Measurements from ENCODE around the gene COBL. TPM values are rescaled to one million over a fixed set of nuclear protein-coding genes. Genes with fewer than 3 reads are reported as not detected.
"Not testable (repeated sequence)": the region's sequence is repeated elsewhere in the genome, so short reads cannot be mapped to it uniquely, and the experiment has no call there.

The COBL gene
- total RNA-seq, 1 donor from 2014 or later = not detected

- DNase-seq (ENCODE audit: extremely low read depth, low read depth, low spot score) = no peak
These were observed 297.3 kb downstream of the COBL start for GRCh38 chr7:51019191-51019844.

GRCh38 chr7:51017576-51018535, 298.8 kb downstream of the COBL start:
- no peak for DNase-seq (ENCODE audit: extremely low read depth, low read depth, low spot score)

- DNase-seq (ENCODE audit: extremely low read depth, low read depth, low spot score) = no peak
These were observed 300.1 kb downstream of the COBL start for GRCh38 chr7:51016546-51016945.

GRCh38 chr7:51015581-51015980, 301.0 kb downstream of the COBL start:
- DNase-seq (ENCODE audit: extremely low read depth, low read depth, low spot score) = no peak

DNA sequence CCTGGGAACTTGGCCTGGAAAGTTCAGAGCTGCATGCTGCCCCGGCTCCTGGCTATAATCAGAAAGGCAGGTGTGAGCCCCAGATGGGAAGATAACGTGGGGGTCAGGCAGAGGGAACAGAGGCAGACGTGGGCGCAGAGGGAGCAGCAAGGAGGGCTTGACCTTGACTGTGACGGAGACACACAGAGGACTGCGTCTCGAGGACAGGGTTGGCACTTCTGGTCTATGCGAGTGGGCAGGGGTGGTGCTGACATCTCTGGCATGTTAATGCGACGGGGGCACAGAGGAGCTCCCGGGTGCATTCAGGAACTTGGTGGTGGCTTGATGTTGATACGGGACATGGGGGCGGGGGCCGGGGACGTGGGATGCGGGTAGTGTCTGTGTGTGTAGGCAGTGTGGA, 301.8 kb downstream of the COBL start:
- no peak for DNase-seq (ENCODE audit: extremely low read depth, low read depth, low spot score)

DNA sequence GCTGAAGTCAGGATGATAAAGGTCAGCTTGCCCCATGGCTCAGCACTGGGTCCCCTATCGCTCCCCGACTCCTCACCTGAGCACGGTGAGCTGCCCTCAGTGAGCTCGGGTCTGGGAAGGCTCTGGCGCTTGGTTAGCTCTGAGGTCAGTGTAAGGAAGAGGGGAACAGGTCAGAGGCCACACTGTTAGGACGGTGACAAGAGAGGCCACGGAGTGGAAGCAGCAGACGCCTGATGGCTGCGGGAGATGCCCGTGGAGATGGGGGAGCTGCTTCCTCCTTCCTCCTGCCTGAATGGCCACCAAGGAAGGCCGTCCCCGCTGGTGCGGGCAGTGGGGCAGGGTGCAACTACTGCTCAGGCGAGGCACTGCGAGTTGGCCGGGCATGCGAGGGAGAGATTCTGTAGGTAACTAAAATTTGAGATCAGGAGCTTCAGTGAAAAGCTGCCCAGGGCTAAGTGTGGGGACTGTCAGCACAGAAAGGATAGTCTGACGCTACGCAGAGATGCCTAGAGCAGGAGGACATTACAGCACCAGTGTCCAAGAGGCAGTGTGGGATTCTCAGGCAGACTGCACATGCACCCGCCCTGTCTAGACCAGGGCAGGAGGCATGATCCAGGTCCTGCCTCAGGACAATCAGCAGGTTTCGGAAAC, 302.6 kb downstream of the COBL start:
- no peak for DNase-seq (ENCODE audit: extremely low read depth, low read depth, low spot score)

GRCh38 chr7:51013218-51013786, 303.3 kb downstream of the COBL start:
- DNase-seq (ENCODE audit: extremely low read depth, low read depth, low spot score) = no peak

DNA sequence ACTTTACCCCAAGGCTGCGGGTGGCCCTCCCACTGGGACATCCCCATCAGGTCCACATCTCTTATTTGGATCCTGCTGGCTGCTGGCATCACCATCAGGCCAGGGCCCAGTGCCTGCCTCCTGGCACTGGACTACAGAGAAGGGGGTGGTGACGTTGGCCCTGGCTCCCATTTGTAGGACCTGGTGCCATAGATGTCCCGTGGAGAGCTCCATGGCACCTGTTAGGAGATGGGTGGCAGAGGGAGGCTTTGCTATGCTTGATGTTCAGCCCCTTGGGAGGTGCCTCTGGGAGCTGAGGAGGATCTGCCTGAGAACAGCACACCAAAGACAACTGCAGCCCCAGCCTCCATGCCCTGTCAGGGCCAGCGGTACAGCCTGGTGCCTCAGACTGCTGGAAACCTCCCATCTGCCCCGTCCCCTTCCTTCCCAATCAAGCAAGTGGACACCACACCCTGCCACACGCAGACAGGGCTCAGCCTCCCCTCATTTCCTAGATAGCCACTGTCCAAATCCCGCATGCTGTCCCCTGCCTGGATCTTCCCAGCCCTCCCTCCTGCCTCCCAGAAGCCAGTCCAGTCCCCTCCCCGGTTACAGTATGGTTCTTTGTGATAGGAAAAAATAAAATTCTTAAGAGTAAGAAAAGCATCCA, 303.9 kb downstream of the COBL start:
- no peak for DNase-seq (ENCODE audit: extremely low read depth, low read depth, low spot score)

DNA sequence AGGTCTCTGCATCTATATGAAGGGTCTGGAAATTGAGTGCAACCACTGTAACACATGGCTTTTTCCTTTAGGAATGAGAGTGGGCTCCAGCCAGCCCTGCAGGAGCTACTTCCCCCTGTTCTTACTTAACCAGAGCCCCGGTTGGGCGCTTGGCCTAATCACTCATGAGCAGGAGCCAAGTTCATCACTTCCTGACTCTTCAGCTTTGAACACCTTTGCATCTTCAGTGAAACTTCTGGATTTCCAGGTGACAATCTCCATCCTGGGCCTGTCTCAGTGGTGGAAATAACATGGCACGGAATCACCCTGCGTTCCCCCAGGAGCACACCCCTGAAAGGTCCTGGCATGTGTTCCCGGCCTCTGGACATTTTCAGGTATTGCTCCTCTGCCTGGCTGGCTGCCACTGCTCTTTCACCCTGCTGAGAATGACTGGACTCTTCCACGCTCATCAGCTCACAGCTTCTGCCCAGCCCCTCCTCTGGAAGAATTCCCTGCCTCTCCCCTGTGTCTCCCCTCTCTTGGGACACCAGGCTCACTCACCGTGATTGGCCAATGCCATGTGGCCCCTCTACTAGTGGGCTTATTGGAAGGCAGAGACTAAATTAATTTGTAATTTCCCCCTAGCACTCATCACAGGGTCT, 304.8 kb downstream of the COBL start:
- DNase-seq (ENCODE audit: extremely low read depth, low read depth, low spot score) = no peak

GRCh38 chr7:51010534-51010933, 306.1 kb downstream of the COBL start:
- DNase-seq (ENCODE audit: extremely low read depth, low read depth, low spot score) = no peak

- no peak for DNase-seq (ENCODE audit: extremely low read depth, low read depth, low spot score)
These were observed 306.7 kb downstream of the COBL start for GRCh38 chr7:51009716-51010496.

DNA sequence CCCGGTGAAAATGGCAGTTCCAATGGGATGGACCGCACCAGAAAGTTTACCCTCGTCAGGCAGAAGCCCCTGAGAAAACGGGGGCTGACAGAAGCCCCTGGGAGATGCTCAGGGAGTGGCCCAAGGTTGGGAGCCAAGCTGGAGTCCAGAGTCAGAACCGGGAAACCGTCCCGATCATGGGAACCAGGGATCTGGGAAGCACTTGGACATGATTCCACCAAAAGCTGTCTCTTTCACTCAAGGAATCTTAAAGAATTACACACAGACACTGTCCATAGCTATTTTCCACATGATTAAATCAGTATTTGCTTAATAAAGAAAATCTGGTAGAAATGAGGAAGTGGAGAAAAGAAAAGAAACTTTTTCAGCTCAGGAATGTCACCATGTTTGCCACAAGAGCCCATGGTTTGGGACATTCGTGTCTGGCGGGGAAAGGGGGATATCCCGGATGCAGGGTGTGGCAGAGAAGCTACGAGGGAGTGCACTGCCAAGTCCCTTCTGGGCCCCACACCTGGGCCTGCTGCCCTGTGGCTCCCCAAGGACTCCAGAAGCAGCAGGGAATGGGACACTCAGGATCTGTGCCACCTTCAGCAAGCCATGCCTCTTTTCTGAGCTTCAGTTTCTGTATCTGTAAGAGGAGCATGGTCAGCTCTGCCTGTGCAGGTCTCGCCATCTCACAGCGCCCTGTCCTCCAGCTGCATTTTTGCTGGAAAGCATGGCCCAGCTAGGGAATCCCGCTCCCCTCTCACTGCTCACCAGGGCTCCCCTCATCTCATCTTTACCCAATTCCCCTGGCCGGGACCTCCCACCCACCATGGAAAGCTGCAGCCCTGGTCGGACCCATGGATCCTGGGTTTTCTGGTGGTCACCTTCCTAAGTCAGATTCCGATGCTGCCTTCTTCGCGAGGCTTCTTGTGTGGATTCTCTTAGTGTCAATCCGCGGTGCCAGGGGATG, 308.8 kb downstream of the COBL start:
- DNase-seq (ENCODE audit: extremely low read depth, low read depth, low spot score) = no peak

- no peak for DNase-seq (ENCODE audit: extremely low read depth, low read depth, low spot score)
These were observed 309.9 kb downstream of the COBL start for GRCh38 chr7:51006483-51007235.

GRCh38 chr7:51005074-51005473, 311.5 kb downstream of the COBL start:
- DNase-seq (ENCODE audit: extremely low read depth, low read depth, low spot score) = no peak

DNA sequence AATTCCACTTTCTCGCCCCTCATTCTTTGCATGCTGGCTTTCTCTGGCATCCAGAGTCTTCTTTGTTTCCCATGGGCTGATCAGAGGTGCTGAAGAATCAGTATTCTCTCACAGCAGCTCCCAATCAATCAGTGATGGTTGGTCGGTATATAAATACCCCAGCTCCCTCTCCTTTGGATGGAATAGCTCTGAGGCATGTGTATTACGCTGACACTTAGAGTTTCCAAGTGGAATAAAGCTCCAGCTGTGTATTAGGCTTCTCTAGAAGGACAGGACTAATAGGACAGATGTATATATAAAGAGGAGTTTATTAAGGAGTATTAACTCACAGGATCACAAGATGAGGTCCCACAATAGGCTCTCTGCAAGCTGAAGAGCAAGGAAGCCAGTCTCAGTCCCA, 315.7 kb downstream of the COBL start:
- DNase-seq (ENCODE audit: extremely low read depth, low read depth, low spot score) = no peak

DNA sequence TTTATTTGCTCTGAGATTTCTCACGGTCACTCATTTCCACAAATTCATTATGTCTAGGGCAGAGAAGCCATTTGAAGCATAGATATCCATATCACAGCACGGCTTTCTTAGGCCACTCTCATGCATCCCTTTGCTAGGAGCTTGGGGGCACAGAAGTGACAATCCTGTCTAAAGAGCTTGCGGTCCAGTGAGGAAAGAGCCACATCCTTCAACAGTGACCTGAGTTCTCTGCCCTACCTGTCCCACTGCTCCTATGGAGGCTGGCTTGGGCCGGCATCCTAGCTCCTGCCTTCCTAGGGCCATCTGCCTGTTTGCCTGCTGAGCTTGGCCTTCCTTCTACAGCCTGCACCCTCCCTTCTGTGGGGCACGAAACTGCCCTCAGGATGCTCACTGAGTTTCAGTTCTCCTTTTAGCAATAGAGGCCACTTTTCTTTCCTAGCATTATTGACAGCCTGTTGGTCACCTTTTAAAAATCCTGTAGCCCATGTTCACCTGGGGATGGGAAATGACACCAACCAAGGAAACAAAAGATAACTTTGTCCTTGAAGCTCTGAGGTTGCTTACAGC, 321.8 kb downstream of the COBL start:
- no peak for DNase-seq (ENCODE audit: extremely low read depth, low read depth, low spot score)

DNA sequence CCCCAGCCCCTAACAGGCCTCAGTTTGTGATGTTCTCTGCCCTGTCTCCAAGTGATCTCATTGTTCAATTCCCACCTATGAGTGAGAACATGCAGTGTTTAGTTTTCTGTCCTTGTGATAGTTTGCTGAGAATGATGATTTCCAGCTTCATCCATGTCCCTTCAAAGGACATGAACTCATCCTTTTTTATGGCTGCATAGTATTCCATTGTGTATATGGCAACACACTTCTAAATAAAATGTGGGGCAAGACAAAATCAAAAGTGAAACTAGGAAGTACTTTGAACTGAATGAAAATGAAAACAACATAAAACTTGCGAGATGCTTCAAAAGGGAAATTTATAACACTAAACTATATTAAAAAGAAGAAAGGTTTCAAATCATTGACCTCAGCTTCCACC, 326.4 kb downstream of the COBL start:
- DNase-seq (ENCODE audit: extremely low read depth, low read depth, low spot score) = not testable (repeated sequence)

All from glomerular endothelial cell (primary cell).